NT2/D1 (cell line): ENCODE results near the gene SLC8A1.

ENCODE experiments used
- SUZ12 ChIP-seq: IDR thresholded peaks from 2 replicates; pipeline ENCODE4 v1.6.1; 2011; ENCODE audit not compliant: insufficient read length, insufficient read depth; ENCODE audit errors: extremely low read depth
- ZNF274 ChIP-seq: IDR thresholded peaks from 2 replicates; pipeline ENCODE4 v1.6.1; 2011; ENCODE audit warnings: mild to moderate bottlenecking, low read depth, low read length

- TF ChIP-seq SUZ12 = no peak
- no peak for TF ChIP-seq ZNF274
These were observed 232.7 kb downstream of the SLC8A1 start for GRCh38 chr2:40219141-40219540.
